ENCODE data around the gene SV2B.

SV2B gene

GRCh38 chr15:91291673-91292072, 191.6 kb downstream of the SV2B start:
- CTCF ChIA-PET = interaction anchor here (0.9 to 1.4 kb wide), 4 partner anchors 11 to 650 kb away, joined by 3 to 4 read pairs (median 3); no protein-coding TSS in a partner anchor

DNA sequence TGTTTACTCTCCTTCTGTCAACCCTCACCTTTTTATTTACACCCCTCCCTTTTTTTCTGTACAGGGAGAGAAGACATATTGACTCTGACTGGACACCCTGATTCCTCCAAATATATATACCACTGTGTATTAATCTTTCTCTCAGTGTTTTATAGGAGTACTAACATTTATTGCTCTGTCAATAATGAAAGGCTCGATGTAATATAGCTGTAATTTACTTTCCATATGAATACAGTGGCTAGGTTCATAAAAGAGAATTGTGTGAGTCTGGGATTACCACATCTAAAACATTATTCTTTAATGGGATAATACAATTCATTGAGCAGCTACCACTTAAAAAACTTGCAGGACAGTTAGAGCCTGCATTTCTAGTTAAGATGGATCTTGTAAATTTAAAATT, 194.3 kb downstream of the SV2B start:
- CTCF ChIA-PET = interaction anchor here (1.5 kb wide), 2 partner anchors 8 to 783 kb away, joined by 5 to 7 read pairs; no protein-coding TSS in a partner anchor
- no peak overlapping the region for H3K4me3 ChIP-seq (ENCODE audit: low read depth, low read length)
- H3K9me3 ChIP-seq (ENCODE audit: control insufficient read depth, insufficient read depth, low read depth, low read length) = no peaks in the 10 kb centered on the region
- POLR2A ChIA-PET = no interaction called here
- no peaks in the 10 kb centered on the region for H3K4me1 ChIP-seq (ENCODE audit: control insufficient read depth, insufficient read depth, low read length)
- H3K27ac ChIP-seq (ENCODE audit: extremely low read depth, low read depth, low read length) = no peak overlapping the region
- TF ChIP-seq, protein P1, sequence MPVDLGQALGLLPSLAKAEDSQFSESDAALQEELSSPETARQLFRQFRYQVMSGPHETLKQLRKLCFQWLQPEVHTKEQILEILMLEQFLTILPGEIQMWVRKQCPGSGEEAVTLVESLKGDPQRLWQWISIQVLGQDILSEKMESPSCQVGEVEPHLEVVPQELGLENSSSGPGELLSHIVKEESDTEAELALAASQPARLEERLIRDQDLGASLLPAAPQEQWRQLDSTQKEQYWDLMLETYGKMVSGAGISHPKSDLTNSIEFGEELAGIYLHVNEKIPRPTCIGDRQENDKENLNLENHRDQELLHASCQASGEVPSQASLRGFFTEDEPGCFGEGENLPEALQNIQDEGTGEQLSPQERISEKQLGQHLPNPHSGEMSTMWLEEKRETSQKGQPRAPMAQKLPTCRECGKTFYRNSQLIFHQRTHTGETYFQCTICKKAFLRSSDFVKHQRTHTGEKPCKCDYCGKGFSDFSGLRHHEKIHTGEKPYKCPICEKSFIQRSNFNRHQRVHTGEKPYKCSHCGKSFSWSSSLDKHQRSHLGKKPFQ (tag by site-specific recombination; IDR thresholded peaks at IDR 0.05) = no peak
- TF ChIP-seq, protein P2, sequence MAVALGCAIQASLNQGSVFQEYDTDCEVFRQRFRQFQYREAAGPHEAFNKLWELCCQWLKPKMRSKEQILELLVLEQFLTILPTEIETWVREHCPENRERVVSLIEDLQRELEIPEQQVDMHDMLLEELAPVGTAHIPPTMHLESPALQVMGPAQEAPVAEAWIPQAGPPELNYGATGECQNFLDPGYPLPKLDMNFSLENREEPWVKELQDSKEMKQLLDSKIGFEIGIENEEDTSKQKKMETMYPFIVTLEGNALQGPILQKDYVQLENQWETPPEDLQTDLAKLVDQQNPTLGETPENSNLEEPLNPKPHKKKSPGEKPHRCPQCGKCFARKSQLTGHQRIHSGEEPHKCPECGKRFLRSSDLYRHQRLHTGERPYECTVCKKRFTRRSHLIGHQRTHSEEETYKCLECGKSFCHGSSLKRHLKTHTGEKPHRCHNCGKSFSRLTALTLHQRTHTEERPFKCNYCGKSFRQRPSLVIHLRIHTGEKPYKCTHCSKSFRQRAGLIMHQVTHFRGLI (tag by site-specific recombination; IDR thresholded peaks at IDR 0.05) = no peak
- no peak for TF ChIP-seq ZNF23 (tag by site-specific recombination; IDR thresholded peaks at IDR 0.05; ENCODE audit: borderline replicate concordance)
- no peak for TF ChIP-seq ZNF548 (tag by site-specific recombination; IDR thresholded peaks at IDR 0.05)
- TF ChIP-seq ZNF133 (tag by site-specific recombination; IDR thresholded peaks at IDR 0.05) = no peak
- no peak for TF ChIP-seq ZNF626 (tag by site-specific recombination; IDR thresholded peaks at IDR 0.05)
- no peak for TF ChIP-seq ZNF776 (tag by site-specific recombination; IDR thresholded peaks at IDR 0.05; ENCODE audit: borderline replicate concordance)
- TF ChIP-seq ZNF473 (tag by site-specific recombination; IDR thresholded peaks at IDR 0.05) = no peak
- no peak for TF ChIP-seq ZNF324 (tag by site-specific recombination; IDR thresholded peaks at IDR 0.05)
- TF ChIP-seq ZSCAN23 (tag by site-specific recombination; IDR thresholded peaks at IDR 0.05) = no peak
- no peak for TF ChIP-seq ZNF239 (tag by site-specific recombination; IDR thresholded peaks at IDR 0.05)
- no peak for TF ChIP-seq TCF7L2 (IDR thresholded peaks at IDR 0.05; ENCODE audit: borderline replicate concordance, low read depth, low read length)
- no peak for TF ChIP-seq ZNF211 (tag by site-specific recombination; IDR thresholded peaks at IDR 0.05; ENCODE audit: low read depth)
- TF ChIP-seq ZNF24 (tag by site-specific recombination; IDR thresholded peaks at IDR 0.05) = no peak
- no peak for TF ChIP-seq ZNF362 (tag by site-specific recombination; IDR thresholded peaks at IDR 0.05)
- no peak for TF ChIP-seq ZNF580 (tag by site-specific recombination; IDR thresholded peaks at IDR 0.05)
- no peak for TF ChIP-seq ZNF221 (tag by site-specific recombination; IDR thresholded peaks at IDR 0.05; ENCODE audit: borderline replicate concordance)
- no peak for TF ChIP-seq ZNF433 (tag by site-specific recombination; IDR thresholded peaks at IDR 0.05; ENCODE audit: low read depth)
- no peaks in the 10 kb centered on the region for H3K36me3 ChIP-seq (ENCODE audit: control insufficient read depth in 2 of 2, insufficient read depth in 1 of 2, low read length in 2 of 2)

More at GRCh38 chr15:91291673-91292072, 191.6 kb downstream of the SV2B start:
- Histone ChIP-seq H3K4me3 (ENCODE audit: low read depth, low read length) (no peak overlapping the region), H3K36me3 (ENCODE audit: control insufficient read depth in 2 of 2, insufficient read depth in 1 of 2, low read length in 2 of 2) (no peaks in the 10 kb centered on the region), H3K27ac (ENCODE audit: extremely low read depth, low read depth, low read length) (no peak overlapping the region), H3K9me3 (ENCODE audit: control insufficient read depth, insufficient read depth, low read depth, low read length) (no peaks in the 10 kb centered on the region), H3K4me1 (ENCODE audit: control insufficient read depth, insufficient read depth, low read length) (no peaks in the 10 kb centered on the region)
- POLR2A ChIA-PET = no interaction called here
- no peak for TF ChIP-seq ZNF391 (tag by site-specific recombination; IDR thresholded peaks at IDR 0.05; ENCODE audit: borderline replicate concordance, low read depth)
- TF ChIP-seq ZFP37 (tag by site-specific recombination; IDR thresholded peaks at IDR 0.05) = no peak
- no peak for TF ChIP-seq ZBTB20 (tag by site-specific recombination; IDR thresholded peaks at IDR 0.05)
- no peak for TF ChIP-seq ZXDB (tag by site-specific recombination; IDR thresholded peaks at IDR 0.05)
- no peak for TF ChIP-seq ZNF677 (tag by site-specific recombination; IDR thresholded peaks at IDR 0.05)
- TF ChIP-seq BCL11A (tag by site-specific recombination; IDR thresholded peaks at IDR 0.05; ENCODE audit: low read depth) = no peak
- TF ChIP-seq HIC1 (tag by site-specific recombination; IDR thresholded peaks at IDR 0.05) = no peak
- no peak for TF ChIP-seq ZNF175 (tag by site-specific recombination; IDR thresholded peaks at IDR 0.05)
- TF ChIP-seq ZNF76 (tag by site-specific recombination; IDR thresholded peaks at IDR 0.05; ENCODE audit: borderline replicate concordance, low read depth) = no peak
- no peak for TF ChIP-seq ZNF544 (tag by site-specific recombination; IDR thresholded peaks at IDR 0.05)
- no peak for TF ChIP-seq ZNF211 (tag by site-specific recombination; IDR thresholded peaks at IDR 0.05; ENCODE audit: low read depth)
- TF ChIP-seq ZNF701 (tag by site-specific recombination; IDR thresholded peaks at IDR 0.05) = no peak
- no peak for TF ChIP-seq ZNF548 (tag by site-specific recombination; IDR thresholded peaks at IDR 0.05)
- TF ChIP-seq ZNF362 (tag by site-specific recombination; IDR thresholded peaks at IDR 0.05) = no peak
- TF ChIP-seq SCRT2 (tag by site-specific recombination; IDR thresholded peaks at IDR 0.05) = no peak
- TF ChIP-seq ZNF341 (tag by site-specific recombination; IDR thresholded peaks at IDR 0.05; ENCODE audit: low read depth) = no peak
- TF ChIP-seq MEIS1 (CRISPR knock-in tag; IDR thresholded peaks at IDR 0.05; ENCODE audit: borderline replicate concordance) = no peak
